HEK293 (cell line): ENCODE data around the gene CUL7.

ENCODE experiments used
- CTCF ChIA-PET: fragments of 350-600 bp; formaldehyde crosslinking; extraction: SDS; loops from one replicate; lab custom pipeline; 2021; ENCODE audit warnings: antibody characterized with exemption; lab: Yijun Ruan, JAX
- POLR2A ChIA-PET: fragments of 300-600 bp; formaldehyde crosslinking; extraction: SDS; loops from one replicate; lab custom pipeline; 2020; ENCODE audit warnings: antibody characterized with exemption, inconsistent platforms; lab: Yijun Ruan, JAX
- H3K27ac ChIP-seq: fragments of 200-500 bp; sonication (Bioruptor generic); 2 replicates; pipeline ENCODE4 v1.5.1; 2014; ENCODE audit warnings: low read depth, low read length, control low read depth, inconsistent platforms; ENCODE audit errors: extremely low read depth
- H3K36me3 ChIP-seq, 2 experiments: fragments of 200-500 bp in 1 of 2; sonication (Bioruptor generic) in 1 of 2; 1 replicate in 1 of 2; 2 replicates in 1 of 2; pipeline ENCODE4 v1.5.1; 2014 to 2017; ENCODE audit warnings: inconsistent platforms in 2 of 2, low read length in 2 of 2; ENCODE audit not compliant: control insufficient read depth in 2 of 2, insufficient read depth in 1 of 2
- H3K4me1 ChIP-seq: fragments of 200-500 bp; sonication (Bioruptor generic); 2 replicates; pipeline ENCODE4 v1.5.1; 2014; ENCODE audit warnings: mild to moderate bottlenecking, low read length, inconsistent platforms; ENCODE audit not compliant: control insufficient read depth, insufficient read depth
- H3K4me3 ChIP-seq: 2 replicates; pipeline ENCODE4 v1.5.1; 2011; ENCODE audit warnings: low read depth, mild to moderate bottlenecking, control low read depth, low read length, moderate library complexity
- H3K9me3 ChIP-seq: fragments of 200-500 bp; sonication (Bioruptor generic); 2 replicates; pipeline ENCODE4 v1.5.1; 2014; ENCODE audit warnings: low read depth, low read length, inconsistent platforms; ENCODE audit not compliant: control insufficient read depth, insufficient read depth
- ATF2 ChIP-seq: fragments of 450-650 bp; formaldehyde crosslinking; IDR thresholded peaks from 2 replicates; pipeline ENCODE4 v1.5.1; 2016; ENCODE audit warnings: missing biosample characterization, missing genetic modification characterization, low read depth
- GLIS2 ChIP-seq: fragments of 450-650 bp; formaldehyde crosslinking; IDR thresholded peaks from 2 replicates; pipeline ENCODE4 v1.5.1; 2016; ENCODE audit warnings: missing biosample characterization, missing genetic modification characterization
- HIC1 ChIP-seq: fragments of 450-650 bp; formaldehyde crosslinking; IDR thresholded peaks from 2 replicates; pipeline ENCODE4 v1.5.1; 2016; ENCODE audit warnings: missing biosample characterization, missing genetic modification characterization
- KLF1 ChIP-seq: fragments of 450-650 bp; formaldehyde crosslinking; IDR thresholded peaks from 2 replicates; pipeline ENCODE4 v1.5.1; 2016; ENCODE audit warnings: missing biosample characterization, missing genetic modification characterization
- MZF1 ChIP-seq: fragments of 450-650 bp; formaldehyde crosslinking; IDR thresholded peaks from 2 replicates; pipeline ENCODE4 v1.5.1; 2017; ENCODE audit warnings: missing biosample characterization, missing genetic modification characterization, borderline replicate concordance
- PATZ1 ChIP-seq: fragments of 450-650 bp; formaldehyde crosslinking; IDR thresholded peaks from 2 replicates; pipeline ENCODE4 v1.5.1; 2016; ENCODE audit warnings: missing biosample characterization, missing genetic modification characterization
- PRDM4 ChIP-seq: fragments of 450-650 bp; formaldehyde crosslinking; IDR thresholded peaks from 2 replicates; pipeline ENCODE4 v1.5.1; 2017; ENCODE audit warnings: missing biosample characterization, missing genetic modification characterization
- SCRT2 ChIP-seq: fragments of 450-650 bp; formaldehyde crosslinking; IDR thresholded peaks from 2 replicates; pipeline ENCODE4 v1.5.1; 2016; ENCODE audit warnings: missing biosample characterization, missing genetic modification characterization
- SP2 ChIP-seq: fragments of 450-650 bp; formaldehyde crosslinking; IDR thresholded peaks from 2 replicates; pipeline ENCODE4 v1.5.1; 2016; ENCODE audit warnings: missing biosample characterization, missing genetic modification characterization
- SP3 ChIP-seq: fragments of 450-650 bp; formaldehyde crosslinking; IDR thresholded peaks from 2 replicates; pipeline ENCODE4 v1.5.1; 2016; ENCODE audit warnings: missing biosample characterization, missing genetic modification characterization
- ZBTB10 ChIP-seq: fragments of 450-650 bp; formaldehyde crosslinking; IDR thresholded peaks from 2 replicates; pipeline ENCODE4 v1.5.1; 2016; ENCODE audit warnings: missing biosample characterization, missing genetic modification characterization
- ZBTB17 ChIP-seq: fragments of 450-650 bp; formaldehyde crosslinking; IDR thresholded peaks from 2 replicates; pipeline ENCODE4 v1.5.1; 2016; ENCODE audit warnings: missing biosample characterization, missing genetic modification characterization
- ZBTB6 ChIP-seq: fragments of 450-650 bp; formaldehyde crosslinking; IDR thresholded peaks from 2 replicates; pipeline ENCODE4 v1.5.1; 2017; ENCODE audit warnings: missing biosample characterization, missing genetic modification characterization
- ZFHX2 ChIP-seq: fragments of 450-650 bp; formaldehyde crosslinking; conservative IDR thresholded peaks from 2 replicates; pipeline ENCODE4 v1.5.1; 2016; ENCODE audit warnings: missing biosample characterization, missing genetic modification characterization
- ZNF140 ChIP-seq: fragments of 450-650 bp; formaldehyde crosslinking; IDR thresholded peaks from 2 replicates; pipeline ENCODE4 v1.5.1; 2016; ENCODE audit warnings: missing biosample characterization, missing genetic modification characterization
- ZNF341 ChIP-seq: fragments of 450-650 bp; formaldehyde crosslinking; IDR thresholded peaks from 2 replicates; pipeline ENCODE4; 2016; ENCODE audit warnings: low read depth, missing biosample characterization, missing genetic modification characterization
- ZNF366 ChIP-seq: fragments of 450-650 bp; formaldehyde crosslinking; conservative IDR thresholded peaks from 2 replicates; pipeline ENCODE4 v1.5.1; 2016; ENCODE audit warnings: missing biosample characterization, missing genetic modification characterization
- ZNF398 ChIP-seq: fragments of 450-650 bp; formaldehyde crosslinking; IDR thresholded peaks from 2 replicates; pipeline ENCODE4 v1.5.1; 2017; ENCODE audit warnings: missing biosample characterization, missing genetic modification characterization
- ZNF701 ChIP-seq: fragments of 450-650 bp; formaldehyde crosslinking; IDR thresholded peaks from 2 replicates; pipeline ENCODE4 v1.5.1; 2016; ENCODE audit warnings: missing biosample characterization, missing genetic modification characterization

The CUL7 gene

GRCh38 chr6:43020847-43021246, 32.8 kb downstream of the CUL7 start:
- Histone ChIP-seq H3K9me3 (no peaks in the 10 kb centered on the region), H3K4me1 (peaks cover 9% of the 10 kb centered on the region)
- CTCF ChIA-PET = interaction anchor here (0.8 to 2.3 kb wide), 8 partner anchors 10 to 123 kb away, joined by 3 to 11 read pairs (median 4); no protein-coding TSS in a partner anchor
- peak; percentile 63 for TF ChIP-seq ZNF341
- 0 out of 2 replicates have a peak, but pooled peaks have one; percentile 15 for TF ChIP-seq ZNF701 (tag by site-specific recombination)
- peak; percentile 62; the same call in 1 of the 2 replicates for TF ChIP-seq SP2 (tag by site-specific recombination)
- TF ChIP-seq ZBTB6 = peak; percentile 76
- no peak for TF ChIP-seq ZFHX2
- TF ChIP-seq ZBTB17 (tag by site-specific recombination) = peak; percentile 57
- TF ChIP-seq MZF1 (tag by site-specific recombination) = peak; percentile 42; the same call in 1 of the 2 replicates
- 0 out of 2 replicates have a peak, but pooled peaks have one; percentile 19 for TF ChIP-seq ZNF366 (tag by site-specific recombination)
- TF ChIP-seq ZNF398 (tag by site-specific recombination) = peak; percentile 68; the same call in 1 of the 2 replicates
- no peak for TF ChIP-seq ZNF140 (tag by site-specific recombination)
- TF ChIP-seq SCRT2 (tag by site-specific recombination) = peak; percentile 69
- 0 out of 2 replicates have a peak, but pooled peaks have one; percentile 14 for TF ChIP-seq KLF1 (tag by site-specific recombination)
- TF ChIP-seq ATF2 = no peak
- TF ChIP-seq PRDM4 (tag by site-specific recombination) = no peak
- TF ChIP-seq SP3 = peak; percentile 29; the same call in 1 of the 2 replicates
- TF ChIP-seq ZBTB10 (tag by site-specific recombination) = peak; percentile 32; the same call in 1 of the 2 replicates
- 0 out of 2 replicates have a peak, but pooled peaks have one; percentile 58 for TF ChIP-seq PATZ1 (tag by site-specific recombination)
- TF ChIP-seq HIC1 (tag by site-specific recombination) = no peak
- peak; percentile 49; the same call in 1 of the 2 replicates for TF ChIP-seq GLIS2 (tag by site-specific recombination)
- TF ChIP-seq, all 188 proteins: peak for 14
- peak overlapping the region; percentile 86 for H3K27ac ChIP-seq
- peaks cover 52 to 77% of the 10 kb centered on the region in 2 experiments for H3K36me3 ChIP-seq
- POLR2A ChIA-PET = interaction anchor here (0.5 to 9.2 kb wide), 21 partner anchors 7 to 1048 kb away, joined by 3 to 66 read pairs (median 5); partner anchors contain the start of genes CNPY3, CUL7, GNMT and KLC4
- peak overlapping the region; percentile 91 for H3K4me3 ChIP-seq
